HL-60/S4 treated with retinoic acid at 250 ng/mL for 4 days and 3 days (cell line): ENCODE measurements around the gene BPIFB2.
"Not testable (repeated sequence)": the region's sequence is repeated elsewhere in the genome, so short reads cannot be mapped to it uniquely, and the experiment has no call there.

ENCODE experiments used
- in situ Hi-C: fragments of 300-500 bp; cut with MboI; formaldehyde crosslinking; loops from 2 replicates; pipeline ENCODE4 v1.7.0; 2022; ENCODE audit warnings: low sequenced_read_pairs

The BPIFB2 gene

DNA sequence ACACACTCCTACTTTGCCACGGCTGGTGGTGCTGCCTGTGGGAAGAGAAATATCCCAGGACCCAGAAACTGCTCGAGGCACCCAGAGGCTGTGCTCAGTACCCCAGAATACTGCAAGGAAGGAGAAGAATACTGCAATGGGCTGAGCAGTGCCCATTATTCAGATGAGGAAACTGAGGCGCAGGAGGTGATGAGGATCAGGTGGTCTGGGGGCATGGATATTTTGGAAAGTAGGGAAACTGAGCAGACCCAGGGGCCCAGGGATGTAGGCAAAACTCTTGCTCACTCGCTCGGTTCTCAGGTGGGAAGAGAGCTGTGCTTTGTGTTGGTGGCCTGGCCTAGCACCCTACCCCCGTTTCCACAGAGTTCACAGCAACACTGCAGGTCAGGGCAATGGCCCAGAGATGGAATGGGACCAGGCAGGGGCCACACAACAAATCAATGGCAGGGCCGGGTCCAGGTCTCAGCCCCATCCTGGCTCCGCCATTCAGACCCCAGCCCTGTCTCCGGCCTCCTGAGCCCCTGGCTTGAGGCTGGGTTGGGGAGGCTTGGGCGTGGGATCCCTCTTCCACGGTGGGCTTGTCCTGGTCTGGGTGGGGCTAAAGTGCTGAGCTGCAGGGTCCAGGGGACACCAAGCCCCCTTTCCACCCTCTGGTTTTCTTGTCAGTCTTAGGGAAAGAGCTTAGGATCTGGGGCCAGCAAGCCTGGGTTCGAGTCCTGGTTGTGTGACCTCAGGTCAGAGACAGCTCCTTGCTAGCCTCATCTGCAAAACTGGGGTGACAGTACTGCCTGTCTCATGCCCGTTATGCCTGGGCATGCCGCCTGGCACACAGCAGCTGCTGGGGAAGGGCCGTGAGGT is 37.2 kb upstream of the BPIFB2 start:
- in situ Hi-C loops = no loop called here

DNA sequence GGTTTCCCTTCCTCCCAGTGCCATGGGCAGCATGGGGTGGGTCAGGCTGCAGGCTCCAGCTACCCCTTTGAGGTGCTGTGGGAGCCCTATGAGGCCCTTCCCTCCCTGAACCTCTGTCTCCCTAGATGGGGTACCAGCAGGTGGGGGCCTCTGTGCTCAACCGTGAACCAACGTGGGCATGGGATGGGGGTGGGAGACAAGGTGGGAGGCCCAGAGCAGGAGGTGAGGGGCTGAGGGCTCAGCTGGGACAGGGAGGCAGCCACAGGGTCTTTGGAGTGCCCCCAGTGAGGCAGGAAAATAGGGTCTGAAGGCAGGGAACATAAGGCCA is 36.6 kb upstream of the BPIFB2 start:
- in situ Hi-C loops = no loop called here

DNA sequence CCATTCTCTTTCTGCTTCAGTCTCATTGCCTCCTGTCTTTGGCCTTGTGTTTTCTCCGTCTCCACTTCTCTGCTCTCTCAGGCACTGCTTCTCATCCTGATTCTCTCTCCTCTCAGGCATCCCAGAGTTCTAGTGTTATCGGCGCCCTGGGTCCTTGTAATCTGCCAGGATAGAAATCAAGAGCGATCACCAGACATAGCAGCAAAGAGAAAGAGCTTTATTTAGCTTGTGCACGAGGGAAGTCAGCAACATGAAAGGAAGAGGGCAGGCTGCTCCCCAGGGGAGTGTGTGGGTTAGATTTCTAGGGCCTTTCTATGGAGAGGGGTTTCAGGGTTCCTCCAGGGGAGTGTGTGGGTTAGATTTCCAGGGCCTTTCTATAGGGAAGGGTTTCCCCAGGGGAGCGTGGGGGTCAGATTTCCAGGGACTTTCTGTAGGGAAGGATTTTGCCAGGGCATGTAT is 35.8 kb upstream of the BPIFB2 start:
- in situ Hi-C loops = no loop called here

- in situ Hi-C loops = no loop called here
These were observed 35.1 kb upstream of the BPIFB2 start for GRCh38 chr20:32972181-32973076.

GRCh38 chr20:32973077-32973717 is 34.3 kb upstream of the BPIFB2 start:
- in situ Hi-C loops = no loop called here

- in situ Hi-C loops = not testable (repeated sequence)
These were observed 33.1 kb upstream of the BPIFB2 start for GRCh38 chr20:32974204-32975064.

DNA sequence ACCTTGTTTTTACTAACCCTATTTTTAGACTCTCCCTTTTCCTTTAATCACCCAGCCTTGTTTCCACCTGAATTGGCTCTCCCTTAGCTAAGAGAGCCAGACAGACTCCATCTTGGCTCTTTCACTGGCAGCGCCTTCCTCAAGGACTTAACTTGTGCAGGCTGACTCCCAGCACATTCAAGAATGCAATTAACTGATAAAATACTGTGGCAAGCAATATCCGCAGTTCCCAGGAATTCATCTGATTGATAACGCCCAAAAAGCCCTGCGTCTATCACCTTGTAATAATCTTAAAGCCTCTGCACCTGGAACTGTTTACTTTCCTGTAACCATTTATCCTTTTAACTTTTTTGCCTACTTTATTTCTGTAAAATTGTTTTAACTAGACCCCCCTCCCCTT is 32.4 kb upstream of the BPIFB2 start:
- in situ Hi-C loops = not testable (repeated sequence)

DNA sequence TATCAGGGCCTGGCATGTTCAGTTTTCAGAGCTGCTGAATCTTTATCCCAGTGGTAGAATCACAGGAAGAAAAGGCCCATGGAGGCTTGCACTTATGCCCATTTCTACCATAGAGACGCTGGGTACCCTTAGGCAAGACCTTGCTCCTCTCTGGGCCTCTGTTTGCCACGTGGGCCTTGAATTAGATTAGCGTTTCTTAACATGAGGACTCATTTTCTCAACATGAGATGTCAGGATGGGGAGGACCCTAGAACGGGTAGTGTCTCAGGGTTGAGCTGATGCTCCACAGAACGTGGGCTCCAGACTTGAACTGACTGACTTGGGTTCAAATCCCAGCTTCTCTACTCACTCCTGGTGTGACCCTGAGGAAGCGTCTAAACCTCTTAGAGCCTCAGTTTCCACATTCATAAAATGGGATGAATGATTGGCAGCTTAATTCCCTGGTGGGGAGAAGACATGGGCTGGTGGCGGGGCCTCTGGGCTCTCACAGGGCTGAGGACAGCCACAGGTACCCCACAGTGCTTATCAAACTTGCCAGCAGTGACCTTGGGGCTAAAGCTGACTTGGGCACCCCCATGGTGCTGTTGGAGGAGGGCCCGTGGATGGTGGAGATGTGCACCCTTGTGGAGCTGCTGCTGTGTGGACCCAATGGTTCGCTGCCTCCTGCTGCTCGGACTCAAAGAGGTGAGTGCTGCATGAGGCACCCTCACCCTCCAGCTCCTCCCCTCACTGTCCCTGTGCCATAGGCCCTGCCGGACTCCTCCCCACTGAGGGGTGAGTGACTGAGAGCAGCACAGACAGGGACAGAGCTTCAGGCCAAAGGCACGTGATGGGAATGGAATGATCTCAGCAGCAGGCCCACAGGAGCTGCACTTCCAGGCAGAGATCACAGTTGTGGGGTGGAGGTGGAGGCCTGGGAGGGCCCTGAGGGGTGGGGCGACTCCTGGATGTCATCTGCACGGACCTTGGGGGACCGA is 31.5 kb upstream of the BPIFB2 start:
- in situ Hi-C loops = no loop called here

GRCh38 chr20:32976746-32977145 is 30.8 kb upstream of the BPIFB2 start:
- in situ Hi-C loops = no loop called here

GRCh38 chr20:32977281-32978008 is 30.1 kb upstream of the BPIFB2 start:
- in situ Hi-C loops = no loop called here

- in situ Hi-C loops = no loop called here
These were observed 29.5 kb upstream of the BPIFB2 start for GRCh38 chr20:32978009-32978335.

DNA sequence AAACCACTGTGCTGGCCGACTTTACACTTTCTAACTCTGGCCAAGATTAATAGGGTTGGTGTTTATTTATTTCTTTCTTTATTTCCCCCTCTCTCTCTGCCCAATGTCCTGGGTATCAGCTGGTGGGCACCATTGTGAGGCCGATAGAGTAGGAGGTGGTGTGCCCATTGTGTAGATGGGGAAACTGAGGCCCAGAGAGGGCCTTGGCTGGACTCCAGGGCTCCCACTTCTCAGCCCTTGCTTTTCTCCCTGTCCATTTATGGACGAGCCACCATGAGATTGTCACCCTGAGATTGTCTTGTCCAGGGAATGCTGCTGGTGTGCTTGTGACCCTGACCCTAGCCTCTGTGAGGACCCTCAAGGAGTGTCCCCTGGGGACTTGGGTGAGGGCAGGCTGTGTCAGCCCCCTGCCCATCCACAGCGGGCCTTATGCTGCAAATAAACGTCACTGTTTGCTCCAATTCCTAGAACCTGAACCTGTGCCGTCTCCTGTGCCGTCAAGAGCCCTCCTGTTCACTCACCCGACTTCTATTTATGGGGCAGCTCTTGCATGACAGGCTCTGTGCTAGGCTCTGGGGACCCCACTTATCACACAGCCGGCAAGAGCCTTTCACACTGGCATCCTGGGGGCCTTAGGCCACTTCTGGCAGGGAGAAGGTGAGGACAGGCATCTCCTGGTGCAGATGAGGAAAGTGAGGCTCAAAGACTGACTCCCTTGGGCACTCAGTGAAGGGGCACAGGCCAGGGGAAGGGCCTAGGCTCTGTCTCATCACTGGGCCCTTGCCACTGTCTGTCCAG is 28.1 kb upstream of the BPIFB2 start:
- in situ Hi-C loops = no loop called here

GRCh38 chr20:32980131-32980941 is 27.2 kb upstream of the BPIFB2 start:
- in situ Hi-C loops = no loop called here

GRCh38 chr20:32980990-32981389 is 26.5 kb upstream of the BPIFB2 start:
- in situ Hi-C loops = no loop called here

DNA sequence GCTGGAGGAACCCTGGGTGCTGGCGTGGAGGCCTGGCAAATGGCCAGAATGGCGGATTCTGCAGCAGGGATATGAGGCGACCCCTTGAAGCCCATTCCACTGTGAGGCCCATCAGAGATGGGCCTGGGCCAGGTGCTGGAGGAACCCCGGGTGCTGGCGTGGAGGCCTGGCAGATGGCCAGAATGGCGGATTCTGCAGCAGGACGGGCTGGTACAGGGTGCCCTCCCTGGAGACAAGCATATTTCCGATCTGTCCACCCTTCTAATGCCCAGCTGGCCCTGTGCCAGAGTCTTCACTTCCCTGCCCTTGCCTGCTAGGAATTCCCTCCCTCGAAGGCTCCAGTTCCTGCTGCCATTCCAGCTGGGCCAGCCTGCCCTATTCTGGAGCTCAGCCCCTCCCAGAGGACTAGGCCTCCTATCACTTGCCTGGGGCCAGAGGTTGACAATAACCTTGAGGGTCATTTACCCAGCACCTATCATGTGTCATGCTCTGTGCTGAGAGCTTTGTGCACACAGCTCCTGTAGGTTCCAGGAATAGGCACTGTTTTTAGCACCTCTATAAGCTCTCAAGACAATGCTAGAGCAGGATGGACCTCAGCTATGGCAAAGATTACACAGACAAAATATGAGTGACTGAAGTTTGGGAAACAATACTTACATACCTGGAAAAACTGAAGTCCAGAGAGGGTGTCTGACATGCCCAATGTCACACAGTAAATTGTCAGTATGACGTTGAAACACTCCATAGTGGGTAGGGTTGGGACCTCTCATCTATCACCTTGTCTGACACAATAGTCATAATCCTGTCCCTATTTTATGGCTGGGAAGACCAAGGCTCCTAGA is 24.7 kb upstream of the BPIFB2 start:
- in situ Hi-C loops = no loop called here

DNA sequence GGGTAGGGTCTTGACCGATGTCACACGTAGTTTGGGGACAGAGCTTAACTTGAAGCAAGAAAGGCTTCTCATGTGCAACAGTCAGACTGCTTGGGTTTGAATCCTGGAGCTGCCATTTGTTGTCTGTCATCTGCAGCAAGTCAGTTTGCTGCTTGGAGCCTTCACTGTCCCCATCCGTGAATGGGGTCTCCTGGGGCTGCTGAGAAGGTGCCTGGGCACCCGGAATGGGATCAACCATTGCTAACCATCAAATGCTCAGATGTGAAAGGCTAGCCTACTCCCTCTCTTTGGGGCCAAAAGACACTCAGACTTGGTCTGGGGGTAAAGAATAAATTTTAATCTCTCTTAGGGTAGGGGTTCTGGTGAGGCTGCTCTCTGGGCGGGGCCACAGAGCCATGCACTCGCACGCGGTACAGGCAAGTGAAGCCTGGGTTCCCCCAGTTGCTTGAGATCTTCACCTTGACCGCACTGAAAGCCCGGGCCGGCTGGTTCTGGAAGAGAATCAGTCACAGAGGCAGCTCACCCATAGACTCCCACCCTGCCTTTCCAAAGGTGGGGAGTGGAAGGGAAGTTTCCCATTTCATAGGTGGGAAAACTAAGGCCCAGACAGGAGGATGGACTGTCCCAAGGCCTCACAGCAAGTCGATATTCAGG is 23.9 kb upstream of the BPIFB2 start:
- in situ Hi-C loops = no loop called here
